EH (cell line): Measurements from ENCODE around the gene RWDD1.

ENCODE experiments used
- DNase-seq: peaks from one replicate; pipeline ENCODE4 v3.0.0-alpha.2; 2015; ENCODE audit warnings: low read depth

RWDD1 gene

GRCh38 chr6:116605935-116606334, 34.6 kb downstream of the RWDD1 start:
- no peak for DNase-seq

- no peak for DNase-seq
Observed at GRCh38 chr6:116611056-116611455, 39.8 kb downstream of the RWDD1 start.

- peak; percentile 97 for DNase-seq
Observed at GRCh38 chr6:116615937-116616736, 44.8 kb downstream of the RWDD1 start, which contains the start of gene RSPH4A. RSPH4A (plus strand) TSS chr6:116616479; CDS start chr6:116616624, 145 bp downstream.

GRCh38 chr6:116616737-116617053, 45.4 kb downstream of the RWDD1 start:
- DNase-seq = no peak

- no peak for DNase-seq
Observed at GRCh38 chr6:116624036-116624805, 52.9 kb downstream of the RWDD1 start.

GRCh38 chr6:116625872-116626271, 54.6 kb downstream of the RWDD1 start:
- DNase-seq = no peak

- DNase-seq = no peak
Observed at GRCh38 chr6:116629563-116629981, 58.3 kb downstream of the RWDD1 start.

GRCh38 chr6:116631379-116631990, 60.2 kb downstream of the RWDD1 start:
- no peak for DNase-seq

- DNase-seq = no peak
Observed at GRCh38 chr6:116633685-116634084, 62.4 kb downstream of the RWDD1 start.
